Measurements from ENCODE around the gene C11orf24.

C11orf24 gene

GRCh38 chr11:68271781-68272608 is at the start of gene C11orf24 (continued):
- 0 out of 2 replicates have a peak, but pooled peaks have one; percentile 10 for TF ChIP-seq PRDM10 (tag by site-specific recombination; IDR thresholded peaks at IDR 0.05)
- TF ChIP-seq ZNF366 (tag by site-specific recombination; conservative IDR thresholded peaks at IDR 0.05): no peak
- TF ChIP-seq ZNF433 (tag by site-specific recombination; IDR thresholded peaks at IDR 0.05; ENCODE audit: low read depth): no peak
- TF ChIP-seq, protein P1, sequence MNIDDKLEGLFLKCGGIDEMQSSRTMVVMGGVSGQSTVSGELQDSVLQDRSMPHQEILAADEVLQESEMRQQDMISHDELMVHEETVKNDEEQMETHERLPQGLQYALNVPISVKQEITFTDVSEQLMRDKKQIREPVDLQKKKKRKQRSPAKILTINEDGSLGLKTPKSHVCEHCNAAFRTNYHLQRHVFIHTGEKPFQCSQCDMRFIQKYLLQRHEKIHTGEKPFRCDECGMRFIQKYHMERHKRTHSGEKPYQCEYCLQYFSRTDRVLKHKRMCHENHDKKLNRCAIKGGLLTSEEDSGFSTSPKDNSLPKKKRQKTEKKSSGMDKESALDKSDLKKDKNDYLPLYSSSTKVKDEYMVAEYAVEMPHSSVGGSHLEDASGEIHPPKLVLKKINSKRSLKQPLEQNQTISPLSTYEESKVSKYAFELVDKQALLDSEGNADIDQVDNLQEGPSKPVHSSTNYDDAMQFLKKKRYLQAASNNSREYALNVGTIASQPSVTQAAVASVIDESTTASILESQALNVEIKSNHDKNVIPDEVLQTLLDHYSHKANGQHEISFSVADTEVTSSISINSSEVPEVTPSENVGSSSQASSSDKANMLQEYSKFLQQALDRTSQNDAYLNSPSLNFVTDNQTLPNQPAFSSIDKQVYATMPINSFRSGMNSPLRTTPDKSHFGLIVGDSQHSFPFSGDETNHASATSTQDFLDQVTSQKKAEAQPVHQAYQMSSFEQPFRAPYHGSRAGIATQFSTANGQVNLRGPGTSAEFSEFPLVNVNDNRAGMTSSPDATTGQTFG (tag by site-specific recombination; IDR thresholded peaks at IDR 0.05; ENCODE audit: borderline replicate concordance): no peak
- no peak for TF ChIP-seq ZNF600 (tag by site-specific recombination; IDR thresholded peaks at IDR 0.05)
- no peak for TF ChIP-seq WT1 (tag by site-specific recombination; IDR thresholded peaks at IDR 0.05)
- peak; percentile 44 for TF ChIP-seq CTCF (tag by site-specific recombination; IDR thresholded peaks at IDR 0.05)
- no peak for TF ChIP-seq ZNF362 (tag by site-specific recombination; IDR thresholded peaks at IDR 0.05)
- TF ChIP-seq ZFP69B (tag by site-specific recombination; IDR thresholded peaks at IDR 0.05): no peak
- TF ChIP-seq, protein P2, sequence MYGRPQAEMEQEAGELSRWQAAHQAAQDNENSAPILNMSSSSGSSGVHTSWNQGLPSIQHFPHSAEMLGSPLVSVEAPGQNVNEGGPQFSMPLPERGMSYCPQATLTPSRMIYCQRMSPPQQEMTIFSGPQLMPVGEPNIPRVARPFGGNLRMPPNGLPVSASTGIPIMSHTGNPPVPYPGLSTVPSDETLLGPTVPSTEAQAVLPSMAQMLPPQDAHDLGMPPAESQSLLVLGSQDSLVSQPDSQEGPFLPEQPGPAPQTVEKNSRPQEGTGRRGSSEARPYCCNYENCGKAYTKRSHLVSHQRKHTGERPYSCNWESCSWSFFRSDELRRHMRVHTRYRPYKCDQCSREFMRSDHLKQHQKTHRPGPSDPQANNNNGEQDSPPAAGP (tag by site-specific recombination; IDR thresholded peaks at IDR 0.05): peak; percentile 65
- TF ChIP-seq ZNF621 (tag by site-specific recombination; IDR thresholded peaks at IDR 0.05): no peak
- no peak for TF ChIP-seq ZBTB21 (tag by site-specific recombination; IDR thresholded peaks at IDR 0.05)
- TF ChIP-seq ZSCAN16 (tag by site-specific recombination; IDR thresholded peaks at IDR 0.05): no peak
- no peak for TF ChIP-seq ZNF311 (tag by site-specific recombination; IDR thresholded peaks at IDR 0.05; ENCODE audit: borderline replicate concordance)
- no peak for TF ChIP-seq ZNF530 (tag by site-specific recombination; IDR thresholded peaks at IDR 0.05; ENCODE audit: low read depth)
- TF ChIP-seq, protein P3, sequence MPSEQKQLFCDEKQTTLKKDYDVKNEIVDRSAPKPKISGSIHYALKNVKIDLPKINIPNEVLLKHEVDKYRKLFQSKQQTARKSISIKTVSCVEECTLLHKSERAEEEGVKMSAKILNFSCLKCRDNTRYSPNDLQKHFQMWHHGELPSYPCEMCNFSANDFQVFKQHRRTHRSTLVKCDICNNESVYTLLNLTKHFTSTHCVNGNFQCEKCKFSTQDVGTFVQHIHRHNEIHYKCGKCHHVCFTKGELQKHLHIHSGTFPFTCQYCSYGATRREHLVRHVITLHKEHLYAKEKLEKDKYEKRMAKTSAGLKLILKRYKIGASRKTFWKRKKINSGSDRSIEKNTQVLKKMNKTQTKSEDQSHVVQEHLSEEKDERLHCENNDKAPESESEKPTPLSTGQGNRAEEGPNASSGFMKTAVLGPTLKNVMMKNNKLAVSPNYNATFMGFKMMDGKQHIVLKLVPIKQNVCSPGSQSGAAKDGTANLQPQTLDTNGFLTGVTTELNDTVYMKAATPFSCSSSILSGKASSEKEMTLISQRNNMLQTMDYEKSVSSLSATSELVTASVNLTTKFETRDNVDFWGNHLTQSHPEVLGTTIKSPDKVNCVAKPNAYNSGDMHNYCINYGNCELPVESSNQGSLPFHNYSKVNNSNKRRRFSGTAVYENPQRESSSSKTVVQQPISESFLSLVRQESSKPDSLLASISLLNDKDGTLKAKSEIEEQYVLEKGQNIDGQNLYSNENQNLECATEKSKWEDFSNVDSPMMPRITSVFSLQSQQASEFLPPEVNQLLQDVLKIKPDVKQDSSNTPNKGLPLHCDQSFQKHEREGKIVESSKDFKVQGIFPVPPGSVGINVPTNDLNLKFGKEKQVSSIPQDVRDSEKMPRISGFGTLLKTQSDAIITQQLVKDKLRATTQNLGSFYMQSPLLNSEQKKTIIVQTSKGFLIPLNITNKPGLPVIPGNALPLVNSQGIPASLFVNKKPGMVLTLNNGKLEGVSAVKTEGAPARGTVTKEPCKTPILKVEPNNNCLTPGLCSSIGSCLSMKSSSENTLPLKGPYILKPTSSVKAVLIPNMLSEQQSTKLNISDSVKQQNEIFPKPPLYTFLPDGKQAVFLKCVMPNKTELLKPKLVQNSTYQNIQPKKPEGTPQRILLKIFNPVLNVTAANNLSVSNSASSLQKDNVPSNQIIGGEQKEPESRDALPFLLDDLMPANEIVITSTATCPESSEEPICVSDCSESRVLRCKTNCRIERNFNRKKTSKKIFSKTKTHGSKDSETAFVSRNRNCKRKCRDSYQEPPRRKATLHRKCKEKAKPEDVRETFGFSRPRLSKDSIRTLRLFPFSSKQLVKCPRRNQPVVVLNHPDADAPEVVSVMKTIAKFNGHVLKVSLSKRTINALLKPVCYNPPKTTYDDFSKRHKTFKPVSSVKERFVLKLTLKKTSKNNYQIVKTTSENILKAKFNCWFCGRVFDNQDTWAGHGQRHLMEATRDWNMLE (tag by site-specific recombination; conservative IDR thresholded peaks at IDR 0.05; ENCODE audit: low read depth): no peak
- TF ChIP-seq ZNF280D (tag by site-specific recombination; IDR thresholded peaks at IDR 0.05): no peak

Data from HEK293 (cell line).